Left ventricle myocardium inferior (tissue), 1 donor: ENCODE measurements around the gene ABHD17A. TPM values are rescaled to one million over a fixed set of nuclear protein-coding genes. Genes with fewer than 3 reads are reported as not detected.
A peak's percentile ranks its signal among the peaks of the same experiment; 100 is the strongest.
"Not testable (repeated sequence)": the region's sequence is repeated elsewhere in the genome, so short reads cannot be mapped to it uniquely, and the experiment has no call there.

Source experiments
- DNase-seq: peaks from one replicate; pipeline ENCODE4 v3.0.0-alpha.2; 2020
- H3K27ac ChIP-seq: fragments of 200-600 bp; replicated peaks from 2 replicates; pipeline ENCODE4 v1.8.0; 2021
- H3K27me3 ChIP-seq: fragments of 200-600 bp; 2 replicates; pipeline ENCODE4 v1.8.0; 2021; ENCODE audit warnings: low read depth
- H3K36me3 ChIP-seq: fragments of 200-600 bp; 2 replicates; pipeline ENCODE4 v1.8.0; 2021
- H3K4me1 ChIP-seq: fragments of 200-600 bp; 2 replicates; pipeline ENCODE4 v1.8.0; 2021
- H3K4me3 ChIP-seq: fragments of 200-600 bp; 2 replicates; pipeline ENCODE4 v1.8.0; 2021; ENCODE audit warnings: mild to moderate bottlenecking, moderate library complexity
- H3K9me3 ChIP-seq: fragments of 200-600 bp; replicated peaks from 2 replicates; pipeline ENCODE4 v1.8.0; 2021
- intact Hi-C: fragments of 100-400 bp; cut with micrococcal nuclease; formaldehyde crosslinking; loops from one replicate; pipeline ENCODE4 v1.11.0; 2022
- total RNA-seq: library from RNA; stranded (reverse); fragmentation: NEBNext Ultra II Directional; extraction: Animal tissue kit (Norgen Biotek cat#: 25700); gene quantifications from one replicate; pipeline ENCODE4 v1.2.1, GENCODE V29; 2021
- TF ChIP-seq, protein P1 (sequence below): fragments of 200-600 bp; IDR thresholded peaks from 2 replicates; pipeline ENCODE4 v1.8.0; 2021; ENCODE audit warnings: antibody characterized with exemption, mild to moderate bottlenecking, borderline replicate concordance
- donor health status: DM: no; HTN: yes; CAD: no; lungs with severe emphysema.

ABHD17A gene
- total RNA-seq, 1 donor from 2014 or later, result 55.6 TPM

DNA sequence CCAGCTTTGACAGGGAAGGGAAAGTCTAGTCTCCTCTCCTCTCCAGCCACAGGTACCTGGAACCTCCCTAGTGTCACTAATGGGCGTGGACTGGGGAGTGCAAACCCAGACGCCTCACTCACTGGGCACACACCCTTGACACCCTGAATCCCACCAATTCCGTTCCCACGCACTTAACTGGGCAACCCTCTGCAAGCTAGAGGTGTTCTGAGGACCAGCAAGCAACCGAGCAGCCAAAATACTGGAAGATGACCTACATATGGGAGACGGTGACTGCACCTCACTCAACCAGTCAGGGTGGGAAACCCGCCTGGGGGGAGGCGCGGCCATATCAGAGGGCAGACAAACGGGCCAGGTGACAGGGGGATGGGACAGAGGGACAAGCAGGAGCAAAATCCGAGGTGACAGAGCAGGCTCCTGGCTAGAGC, 991 bp downstream of the ABHD17A start:
- no peak for DNase-seq
- TF ChIP-seq, protein P1, sequence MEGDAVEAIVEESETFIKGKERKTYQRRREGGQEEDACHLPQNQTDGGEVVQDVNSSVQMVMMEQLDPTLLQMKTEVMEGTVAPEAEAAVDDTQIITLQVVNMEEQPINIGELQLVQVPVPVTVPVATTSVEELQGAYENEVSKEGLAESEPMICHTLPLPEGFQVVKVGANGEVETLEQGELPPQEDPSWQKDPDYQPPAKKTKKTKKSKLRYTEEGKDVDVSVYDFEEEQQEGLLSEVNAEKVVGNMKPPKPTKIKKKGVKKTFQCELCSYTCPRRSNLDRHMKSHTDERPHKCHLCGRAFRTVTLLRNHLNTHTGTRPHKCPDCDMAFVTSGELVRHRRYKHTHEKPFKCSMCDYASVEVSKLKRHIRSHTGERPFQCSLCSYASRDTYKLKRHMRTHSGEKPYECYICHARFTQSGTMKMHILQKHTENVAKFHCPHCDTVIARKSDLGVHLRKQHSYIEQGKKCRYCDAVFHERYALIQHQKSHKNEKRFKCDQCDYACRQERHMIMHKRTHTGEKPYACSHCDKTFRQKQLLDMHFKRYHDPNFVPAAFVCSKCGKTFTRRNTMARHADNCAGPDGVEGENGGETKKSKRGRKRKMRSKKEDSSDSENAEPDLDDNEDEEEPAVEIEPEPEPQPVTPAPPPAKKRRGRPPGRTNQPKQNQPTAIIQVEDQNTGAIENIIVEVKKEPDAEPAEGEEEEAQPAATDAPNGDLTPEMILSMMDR, result no peak
- intact Hi-C loops, result no loop called here
- Histone ChIP-seq H3K36me3 (no peaks in the 10 kb centered on the region), H3K9me3 (no peaks in the 10 kb centered on the region), H3K27me3 (no peaks in the 10 kb centered on the region), H3K4me1 (peaks cover 59% of the 10 kb centered on the region), H3K4me3 (peak overlapping the region; percentile 85), H3K27ac (peak overlapping the region; percentile 90)

DNA sequence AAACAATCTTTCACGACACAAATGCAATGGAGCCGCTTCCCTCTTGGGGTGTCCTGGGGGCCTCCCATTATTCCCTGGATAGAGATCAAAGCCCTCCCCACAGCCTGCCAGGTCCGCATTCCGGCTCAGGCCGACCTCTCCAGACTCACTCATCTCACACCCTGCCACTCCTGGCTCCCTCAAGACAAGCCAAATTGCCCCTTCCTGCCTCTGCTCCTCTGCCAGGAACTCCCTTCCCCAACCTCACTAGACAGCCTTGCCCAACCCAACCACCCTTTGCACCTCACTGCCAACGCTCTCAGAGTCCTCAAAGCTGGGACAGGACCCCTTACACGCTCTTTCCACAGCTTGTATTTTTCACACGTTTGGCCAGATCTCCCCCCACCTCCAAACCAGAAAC, 1.5 kb downstream of the ABHD17A start:
- Histone ChIP-seq H3K27me3 (no peaks in the 10 kb centered on the region), H3K4me1 (peaks cover 60% of the 10 kb centered on the region), H3K27ac (peak overlapping the region; percentile 90), H3K9me3 (no peaks in the 10 kb centered on the region), H3K36me3 (no peaks in the 10 kb centered on the region), H3K4me3 (peak overlapping the region; percentile 85)
- intact Hi-C loops, result no loop called here
- no peak for DNase-seq
- TF ChIP-seq, protein P1, result no peak

DNA sequence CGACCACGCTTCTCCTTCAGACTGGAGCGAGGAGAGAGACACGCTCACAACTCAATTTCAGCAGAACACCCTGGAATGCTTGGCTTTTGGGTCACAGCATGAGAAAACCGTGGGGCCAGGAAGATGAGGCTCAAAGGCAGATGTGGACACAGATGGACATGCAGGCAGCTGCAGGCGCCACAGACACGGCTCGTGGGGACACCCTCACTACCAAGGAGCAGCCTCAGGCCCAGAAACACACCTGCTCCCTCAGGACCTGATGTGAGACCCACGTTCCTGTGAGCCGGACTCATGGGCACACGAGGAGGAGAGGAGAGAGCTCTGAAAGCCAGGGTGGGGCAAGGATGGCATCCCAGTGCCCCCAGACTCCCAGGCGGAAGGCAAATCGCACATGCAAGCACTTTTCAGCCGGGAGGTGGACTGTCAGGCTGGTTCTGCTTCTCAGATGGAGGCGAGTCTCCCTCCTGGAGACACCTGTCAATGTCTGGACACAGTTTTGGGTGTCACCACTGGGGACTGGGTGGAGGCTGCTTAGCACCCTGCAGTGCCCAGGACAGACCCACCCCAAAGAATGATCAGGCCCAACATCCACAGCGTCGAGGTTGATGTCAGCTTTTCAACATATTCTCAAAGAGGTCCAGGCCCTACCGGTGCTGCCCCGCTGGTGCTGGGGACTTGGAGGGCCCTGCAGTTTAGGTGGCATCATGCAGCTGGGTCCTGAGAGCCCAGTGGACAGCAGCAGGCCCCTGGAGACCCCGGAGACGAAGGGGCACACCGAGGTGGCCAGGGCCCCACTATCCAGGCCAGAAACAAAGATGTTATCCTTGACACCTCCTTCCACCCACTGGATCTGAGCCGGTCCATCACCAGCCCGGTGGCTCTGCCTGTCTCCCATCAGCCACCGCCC, 2.3 kb downstream of the ABHD17A start:
- intact Hi-C loops, result no loop called here
- TF ChIP-seq, protein P1, result no peak
- Histone ChIP-seq H3K4me1 (peaks cover 64% of the 10 kb centered on the region), H3K36me3 (no peaks in the 10 kb centered on the region), H3K9me3 (no peaks in the 10 kb centered on the region), H3K4me3 (peak overlapping the region; percentile 85), H3K27me3 (no peaks in the 10 kb centered on the region), H3K27ac (peak overlapping the region; percentile 90)
- no peak for DNase-seq

DNA sequence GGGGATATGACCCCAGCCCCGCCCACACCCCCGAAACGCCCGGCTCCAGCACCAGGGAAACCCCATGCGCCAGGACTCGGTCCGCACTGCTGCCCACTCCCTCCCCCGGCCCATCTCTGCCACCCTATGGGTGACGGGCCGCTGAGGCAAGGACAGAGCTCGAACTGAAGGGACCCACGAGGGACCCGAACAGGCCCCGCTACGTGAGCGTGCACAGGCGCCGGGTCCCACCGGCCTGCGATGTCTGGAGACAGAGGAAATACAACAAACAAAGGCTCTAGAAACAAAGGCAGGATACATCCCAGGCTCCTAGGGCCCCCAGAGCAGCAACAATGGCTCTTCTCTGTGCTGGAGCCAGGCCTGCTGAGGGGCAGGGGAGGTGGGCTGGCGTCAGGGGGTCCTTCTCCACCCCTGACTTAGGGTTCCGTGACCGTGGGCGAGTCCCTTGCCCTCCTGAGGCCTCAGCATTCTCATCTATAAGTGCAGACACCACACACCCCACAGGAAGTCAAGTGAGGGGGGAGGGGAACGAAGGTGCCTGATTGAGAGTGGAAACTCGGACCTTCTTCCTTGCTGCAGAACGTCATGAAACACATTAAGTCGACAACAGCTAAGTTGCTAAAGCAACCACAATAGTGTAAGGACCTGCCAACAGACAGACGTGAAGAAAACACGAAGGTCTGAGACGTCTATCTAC, 3.1 kb downstream of the ABHD17A start:
- Histone ChIP-seq H3K4me3 (peak overlapping the region; percentile 85), H3K9me3 (no peaks in the 10 kb centered on the region), H3K36me3 (no peaks in the 10 kb centered on the region), H3K27ac (peak overlapping the region; percentile 90), H3K27me3 (no peaks in the 10 kb centered on the region), H3K4me1 (peaks cover 63% of the 10 kb centered on the region)
- intact Hi-C loops, result no loop called here
- TF ChIP-seq, protein P1, result no peak
- no peak for DNase-seq

DNA sequence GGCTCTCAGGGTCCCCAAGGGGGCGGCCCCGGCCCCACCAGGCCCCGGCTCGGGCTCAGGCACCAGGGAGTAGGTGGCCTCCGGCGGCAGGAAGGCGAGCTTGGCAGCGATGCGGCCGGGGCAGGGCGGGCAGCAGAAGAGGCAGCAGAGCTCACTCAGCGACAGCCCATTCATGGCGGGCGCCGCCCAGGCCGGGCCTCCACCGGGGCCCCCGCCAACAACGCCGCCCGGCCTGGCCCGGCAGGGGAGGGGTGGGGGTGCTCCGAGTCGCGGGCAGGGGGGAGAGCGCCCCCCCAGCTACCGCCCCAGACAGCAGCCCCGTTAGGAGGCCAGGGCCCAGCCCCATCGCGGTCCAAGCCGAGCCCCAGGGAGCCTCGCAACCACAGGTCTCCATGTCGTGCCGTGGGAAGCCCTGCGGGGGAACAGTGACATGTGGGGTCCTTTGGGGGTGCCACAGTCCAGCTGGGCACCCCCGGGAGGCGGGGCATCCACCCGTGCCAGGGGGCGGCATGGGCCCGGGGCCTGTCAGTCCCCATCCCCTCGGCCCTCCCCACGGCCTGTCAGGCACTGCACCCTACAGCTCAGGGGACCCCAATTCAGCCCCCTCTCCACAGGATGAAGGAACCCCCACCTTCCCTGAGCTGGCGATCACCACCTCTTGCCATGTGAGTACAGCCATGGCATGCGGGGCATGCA, 3.8 kb downstream of the ABHD17A start:
- not testable (repeated sequence) for H3K36me3 ChIP-seq
- H3K4me1 ChIP-seq, result peaks cover 60% of the 10 kb centered on the region

More for the DNA sequence above, 3.8 kb downstream of the ABHD17A start:
- H3K4me3 ChIP-seq, result peak overlapping the region; percentile 85
- H3K9me3 ChIP-seq, intact Hi-C loops, DNase-seq, H3K27me3 ChIP-seq: not testable (repeated sequence)
- peak overlapping the region; percentile 90 for H3K27ac ChIP-seq
